SH-SY5Y (cell line): ENCODE measurements around the gene YY1.

Experiments
- GATA2 ChIP-seq: IDR thresholded peaks from 2 replicates; pipeline ENCODE4 v1.6.1; 2011; ENCODE audit warnings: mild to moderate bottlenecking, low read depth, low read length
- GATA3 ChIP-seq: IDR thresholded peaks from 2 replicates; pipeline ENCODE4 v1.6.1; 2011; ENCODE audit warnings: low read depth, mild to moderate bottlenecking, low read length, moderate library complexity

DNA sequence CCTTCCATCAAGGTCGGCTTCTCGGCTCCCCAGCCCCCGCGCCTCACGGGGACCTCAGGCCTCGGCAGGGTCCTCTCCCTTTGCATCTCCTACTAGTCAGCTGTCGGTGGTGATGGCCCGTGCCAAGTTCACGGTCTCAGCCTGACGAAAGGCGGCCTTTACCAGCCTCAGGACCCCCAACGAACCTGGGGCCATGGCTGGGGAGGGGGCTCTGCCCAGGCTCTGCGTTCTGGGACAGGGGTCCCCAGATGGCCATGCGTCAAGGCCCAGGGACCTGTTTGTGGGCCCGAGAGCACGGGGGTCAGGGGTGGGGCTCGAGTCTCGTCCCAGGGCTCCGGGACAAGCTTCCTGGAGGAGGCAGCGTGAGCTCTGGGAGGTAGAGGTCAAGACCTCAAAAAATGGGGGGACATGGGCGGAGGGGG is 46.7 kb upstream of the YY1 start:
- TF ChIP-seq GATA2 = no peak
- no peak for TF ChIP-seq GATA3
